ENCODE data around the gene FCRL5. TPM values are rescaled to one million over a fixed set of nuclear protein-coding genes. Genes with fewer than 3 reads are reported as not detected.

Gene FCRL5
- total RNA-seq, 2 donors from 2014 or later = 0.09 TPM; not detected in 1

- H3K4me1 Mint-ChIP-seq (ENCODE audit: low read depth) = no peaks in the 10 kb centered on the region
- no peaks in the 10 kb centered on the region for H3K27me3 Mint-ChIP-seq (ENCODE audit: low read depth)
- no peak overlapping the region for H3K27ac Mint-ChIP-seq
- ATAC-seq (replicated peaks in 1 of 2) (no peak), DNase-seq (no peak)
- no peaks in the 10 kb centered on the region for H3K9me3 Mint-ChIP-seq
- H3K4me3 Mint-ChIP-seq = no peak overlapping the region
- no peaks in the 10 kb centered on the region for H3K36me3 Mint-ChIP-seq (ENCODE audit: insufficient read depth in 2 of 2)
These were observed 35.3 kb downstream of the FCRL5 start for GRCh38 chr1:157517016-157517415.

GRCh38 chr1:157515709-157516108 lies 36.6 kb downstream of the FCRL5 start:
- H3K27ac Mint-ChIP-seq = no peak overlapping the region
- no peak for ATAC-seq (replicated peaks in 1 of 2)
- no peaks in the 10 kb centered on the region for H3K27me3 Mint-ChIP-seq (ENCODE audit: low read depth)
- no peak for DNase-seq
- H3K36me3 Mint-ChIP-seq (ENCODE audit: insufficient read depth in 2 of 2) = no peaks in the 10 kb centered on the region
- H3K9me3 Mint-ChIP-seq = no peaks in the 10 kb centered on the region
- no peaks in the 10 kb centered on the region for H3K4me1 Mint-ChIP-seq (ENCODE audit: low read depth)
- no peak overlapping the region for H3K4me3 Mint-ChIP-seq

GRCh38 chr1:157515141-157515540 lies 37.2 kb downstream of the FCRL5 start:
- H3K27ac Mint-ChIP-seq = no peak overlapping the region
- ATAC-seq (replicated peaks in 1 of 2) = no peak
- no peaks in the 10 kb centered on the region for H3K36me3 Mint-ChIP-seq (ENCODE audit: insufficient read depth in 2 of 2)
- DNase-seq = no peak
- H3K4me3 Mint-ChIP-seq = no peak overlapping the region
- no peaks in the 10 kb centered on the region for H3K27me3 Mint-ChIP-seq (ENCODE audit: low read depth)
- no peaks in the 10 kb centered on the region for H3K4me1 Mint-ChIP-seq (ENCODE audit: low read depth)
- H3K9me3 Mint-ChIP-seq = no peaks in the 10 kb centered on the region

GRCh38 chr1:157512036-157512969 lies 40.0 kb downstream of the FCRL5 start:
- no peak overlapping the region for H3K4me3 Mint-ChIP-seq
- H3K9me3 Mint-ChIP-seq = no peaks in the 10 kb centered on the region
- peaks cover 7% of the 10 kb centered on the region for H3K27me3 Mint-ChIP-seq (ENCODE audit: low read depth)
- peak overlapping the region; percentile 1 for H3K27ac Mint-ChIP-seq
- H3K4me1 Mint-ChIP-seq (ENCODE audit: low read depth) = no peaks in the 10 kb centered on the region
- no peak for DNase-seq
- H3K36me3 Mint-ChIP-seq (ENCODE audit: insufficient read depth in 2 of 2) = no peaks in the 10 kb centered on the region
- no peak for ATAC-seq (replicated peaks in 1 of 2)

GRCh38 chr1:157509546-157510232 lies 42.6 kb downstream of the FCRL5 start:
- Mint-ChIP-seq H3K27me3 (ENCODE audit: low read depth) (peaks cover 17% of the 10 kb centered on the region), H3K27ac (no peak overlapping the region), H3K9me3 (no peaks in the 10 kb centered on the region), H3K36me3 (ENCODE audit: insufficient read depth in 2 of 2) (no peaks in the 10 kb centered on the region), H3K4me1 (ENCODE audit: low read depth) (no peaks in the 10 kb centered on the region), H3K4me3 (no peak overlapping the region)
- DNase-seq (no peak), ATAC-seq (replicated peaks in 1 of 2) (no peak)

GRCh38 chr1:157505481-157506272 lies 46.6 kb downstream of the FCRL5 start:
- ATAC-seq (replicated peaks in 1 of 2) (peak; percentile 77), DNase-seq (peak; percentile 34 to 44)
- no peaks in the 10 kb centered on the region for H3K36me3 Mint-ChIP-seq (ENCODE audit: insufficient read depth in 2 of 2)
- H3K4me3 Mint-ChIP-seq = no peak overlapping the region
- H3K9me3 Mint-ChIP-seq = no peaks in the 10 kb centered on the region
- H3K27ac Mint-ChIP-seq = no peak overlapping the region
- H3K4me1 Mint-ChIP-seq (ENCODE audit: low read depth) = no peaks in the 10 kb centered on the region
- peaks cover 17% of the 10 kb centered on the region for H3K27me3 Mint-ChIP-seq (ENCODE audit: low read depth)

- DNase-seq (no peak), ATAC-seq (replicated peaks in 1 of 2) (no peak)
- Mint-ChIP-seq H3K27me3 (ENCODE audit: low read depth) (peaks cover 17% of the 10 kb centered on the region), H3K4me1 (ENCODE audit: low read depth) (no peaks in the 10 kb centered on the region), H3K27ac (no peak overlapping the region), H3K9me3 (no peaks in the 10 kb centered on the region), H3K4me3 (no peak overlapping the region), H3K36me3 (ENCODE audit: insufficient read depth in 2 of 2) (no peaks in the 10 kb centered on the region)
These were observed 47.7 kb downstream of the FCRL5 start for GRCh38 chr1:157504646-157505045.

GRCh38 chr1:157499521-157499920 lies 52.8 kb downstream of the FCRL5 start:
- ATAC-seq (replicated peaks in 1 of 2) (no peak), DNase-seq (no peak)
- Mint-ChIP-seq H3K27me3 (ENCODE audit: low read depth) (peaks cover 8% of the 10 kb centered on the region), H3K9me3 (no peaks in the 10 kb centered on the region), H3K36me3 (ENCODE audit: insufficient read depth in 2 of 2) (no peaks in the 10 kb centered on the region), H3K4me1 (ENCODE audit: low read depth) (no peaks in the 10 kb centered on the region), H3K27ac (no peak overlapping the region), H3K4me3 (no peak overlapping the region)

DNA sequence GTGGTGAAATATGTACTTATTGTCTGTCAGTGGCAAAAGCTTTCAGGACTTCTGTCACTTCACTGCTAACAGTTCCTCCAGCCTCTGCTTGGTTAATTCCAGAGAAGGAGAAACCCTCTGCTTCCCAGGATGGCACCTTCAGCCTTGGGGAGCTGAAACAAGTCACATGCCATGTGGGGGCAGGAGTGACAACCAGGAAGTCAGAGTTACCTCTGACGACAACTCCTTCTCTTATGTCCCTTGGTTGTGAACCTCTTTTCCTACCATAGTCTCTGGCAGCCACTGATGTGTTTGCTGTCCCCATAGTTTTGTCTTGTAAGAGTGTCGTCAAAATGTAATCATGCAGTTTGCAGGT lies 53.6 kb downstream of the FCRL5 start:
- DNase-seq = no peak
- Mint-ChIP-seq H3K4me3 (no peak overlapping the region), H3K27me3 (ENCODE audit: low read depth) (peaks cover 13% of the 10 kb centered on the region), H3K36me3 (ENCODE audit: insufficient read depth in 2 of 2) (no peaks in the 10 kb centered on the region), H3K9me3 (no peaks in the 10 kb centered on the region), H3K4me1 (ENCODE audit: low read depth) (no peaks in the 10 kb centered on the region), H3K27ac (no peak overlapping the region)
- no peak for ATAC-seq (replicated peaks in 1 of 2)

GRCh38 chr1:157497987-157498735 lies 54.2 kb downstream of the FCRL5 start:
- H3K9me3 Mint-ChIP-seq = no peaks in the 10 kb centered on the region
- DNase-seq (no peak), ATAC-seq (replicated peaks in 1 of 2) (no peak)
- H3K27ac Mint-ChIP-seq = no peak overlapping the region
- no peak overlapping the region for H3K4me3 Mint-ChIP-seq
- no peaks in the 10 kb centered on the region for H3K4me1 Mint-ChIP-seq (ENCODE audit: low read depth)
- H3K36me3 Mint-ChIP-seq (ENCODE audit: insufficient read depth in 2 of 2) = no peaks in the 10 kb centered on the region
- H3K27me3 Mint-ChIP-seq (ENCODE audit: low read depth) = peaks cover 19% of the 10 kb centered on the region

DNA sequence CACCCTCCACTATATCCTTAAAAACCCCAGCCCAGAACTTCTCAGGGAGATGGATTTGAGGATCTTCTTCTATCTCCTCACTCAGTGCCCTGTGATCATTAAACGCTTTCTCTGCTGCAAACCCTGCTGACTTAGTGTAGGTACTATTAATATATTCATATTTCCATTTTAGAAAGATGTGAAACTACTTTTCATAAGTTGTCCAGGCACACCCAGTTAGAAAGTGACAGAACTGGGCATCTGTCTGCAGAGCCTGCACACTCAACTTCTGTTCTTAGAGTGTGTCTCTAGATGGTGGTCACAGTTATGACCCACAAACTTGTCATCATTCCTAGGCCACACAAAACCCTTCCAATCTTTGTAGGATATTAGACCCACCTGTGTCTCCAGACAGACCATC lies 55.0 kb downstream of the FCRL5 start:
- Mint-ChIP-seq H3K4me3 (no peak overlapping the region), H3K36me3 (ENCODE audit: insufficient read depth in 2 of 2) (no peaks in the 10 kb centered on the region), H3K27me3 (ENCODE audit: low read depth) (peaks cover 21% of the 10 kb centered on the region), H3K4me1 (ENCODE audit: low read depth) (no peaks in the 10 kb centered on the region), H3K9me3 (no peaks in the 10 kb centered on the region), H3K27ac (no peak overlapping the region)
- no peak for ATAC-seq (replicated peaks in 1 of 2)
- no peak for DNase-seq

DNA sequence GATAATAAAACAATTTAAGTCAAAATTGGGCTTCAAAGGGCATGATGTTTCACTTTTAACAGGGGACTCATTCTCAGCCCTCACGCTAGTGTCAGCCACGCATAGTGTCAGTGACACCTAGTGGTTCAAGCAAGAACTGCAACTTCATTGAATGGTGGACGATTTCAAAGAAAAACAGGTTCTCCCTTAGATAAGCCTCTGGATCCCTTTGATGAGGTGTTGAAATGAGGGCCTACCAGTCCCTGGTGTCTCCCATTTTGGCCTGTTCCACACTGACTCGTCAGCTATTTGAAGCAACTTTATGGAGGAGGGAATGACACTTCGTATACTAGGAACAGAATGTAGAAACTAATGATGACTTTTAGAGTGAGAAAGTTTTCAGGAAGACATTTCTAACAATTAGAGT lies 56.2 kb downstream of the FCRL5 start:
- ATAC-seq (replicated peaks in 1 of 2) = peak; percentile 59 to 62
- H3K9me3 Mint-ChIP-seq = no peaks in the 10 kb centered on the region
- H3K4me3 Mint-ChIP-seq = no peak overlapping the region

More for the DNA sequence above, 56.2 kb downstream of the FCRL5 start:
- no peak overlapping the region for H3K27ac Mint-ChIP-seq
- no peaks in the 10 kb centered on the region for H3K4me1 Mint-ChIP-seq (ENCODE audit: low read depth)
- DNase-seq = peak; percentile 33 to 53
- H3K27me3 Mint-ChIP-seq (ENCODE audit: low read depth) = peaks cover 30% of the 10 kb centered on the region
- H3K36me3 Mint-ChIP-seq (ENCODE audit: insufficient read depth in 2 of 2) = no peaks in the 10 kb centered on the region

All from activated T-cell treated with anti-CD3 and anti-CD28 coated beads, Interleukin-2, amount 50 U/mL, for 72 hours (primary cell).